HT-29 (cell line): ENCODE results near the gene MAPKAPK2. TPM values are rescaled to one million over a fixed set of nuclear protein-coding genes. Genes with fewer than 3 reads are reported as not detected.

Experiments
- DNase-seq: peaks from one replicate; pipeline ENCODE4 v3.0.0-alpha.2; 2015; ENCODE audit warnings: low spot score
- total RNA-seq: library from RNA; depleted of rRNA; stranded (reverse); fragments of >200 nt; shearing (Covaris generic); gene quantifications from 2 replicates; pipeline ENCODE4 v1.2.3, GENCODE V29; 2014

MAPKAPK2 gene
- total RNA-seq, 1 experiment from 2014 or later: 50.4 TPM

- DNase-seq: no peak
Observed at GRCh38 chr1:206719169-206719839, 34.6 kb downstream of the MAPKAPK2 start.

DNA sequence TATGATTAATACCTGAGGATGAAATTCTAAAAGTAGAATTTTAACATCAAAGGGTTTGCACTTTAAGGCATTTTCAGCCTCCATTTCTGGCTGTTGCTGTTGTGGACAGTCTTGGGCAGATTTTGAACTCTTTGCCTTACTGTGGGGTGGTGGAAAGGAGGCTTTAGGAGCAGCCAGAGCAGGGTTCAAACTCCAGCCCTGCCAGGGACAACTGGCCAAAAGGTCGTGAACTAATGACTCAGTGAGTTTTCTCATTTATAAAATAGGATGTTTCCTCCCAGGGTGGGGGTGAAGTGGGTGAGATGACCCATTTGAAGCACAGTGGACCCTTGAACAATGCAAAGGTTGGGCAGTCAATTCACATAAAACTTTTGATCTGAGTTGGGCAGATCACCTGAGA lies 36.7 kb downstream of the MAPKAPK2 start:
- DNase-seq: no peak

- no peak for DNase-seq
Observed at GRCh38 chr1:206722751-206723461, 38.2 kb downstream of the MAPKAPK2 start.

GRCh38 chr1:206723462-206723804 lies 38.7 kb downstream of the MAPKAPK2 start:
- no peak for DNase-seq

DNA sequence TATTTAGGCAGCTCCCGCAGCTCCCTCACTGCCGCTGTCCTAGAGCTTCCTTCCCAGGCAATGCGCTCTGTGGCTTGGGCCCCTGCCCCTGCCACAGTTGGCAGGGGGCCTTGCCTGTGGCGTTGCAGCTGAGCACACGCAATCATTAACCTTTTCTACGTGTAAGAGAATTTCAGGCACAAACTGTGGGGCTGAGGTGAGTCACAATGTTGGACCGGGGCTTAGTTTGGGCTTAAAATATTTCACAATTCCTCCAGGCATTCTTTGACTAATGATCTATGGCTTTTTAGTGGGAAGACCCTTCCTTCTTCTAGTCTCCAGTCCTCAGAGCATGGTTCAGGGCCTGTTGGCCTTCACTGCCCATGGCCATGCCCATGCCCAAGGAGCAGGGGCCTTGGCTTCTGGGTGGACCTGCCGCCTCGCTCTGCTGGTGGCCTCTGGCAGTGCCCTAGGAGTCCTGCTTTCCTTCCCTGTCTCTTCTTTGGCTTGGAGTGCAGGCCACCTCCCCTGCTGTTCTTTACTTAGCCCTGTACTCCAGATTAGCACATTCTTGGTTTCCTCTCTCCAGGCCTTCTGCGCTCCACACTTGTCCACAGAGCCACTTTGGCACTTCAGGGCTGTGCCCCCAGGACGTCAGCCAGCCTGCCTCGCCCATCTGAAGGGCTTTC lies 39.2 kb downstream of the MAPKAPK2 start:
- DNase-seq: no peak

- peak; percentile 37 for DNase-seq
Observed at GRCh38 chr1:206725109-206725963, 40.6 kb downstream of the MAPKAPK2 start.

DNA sequence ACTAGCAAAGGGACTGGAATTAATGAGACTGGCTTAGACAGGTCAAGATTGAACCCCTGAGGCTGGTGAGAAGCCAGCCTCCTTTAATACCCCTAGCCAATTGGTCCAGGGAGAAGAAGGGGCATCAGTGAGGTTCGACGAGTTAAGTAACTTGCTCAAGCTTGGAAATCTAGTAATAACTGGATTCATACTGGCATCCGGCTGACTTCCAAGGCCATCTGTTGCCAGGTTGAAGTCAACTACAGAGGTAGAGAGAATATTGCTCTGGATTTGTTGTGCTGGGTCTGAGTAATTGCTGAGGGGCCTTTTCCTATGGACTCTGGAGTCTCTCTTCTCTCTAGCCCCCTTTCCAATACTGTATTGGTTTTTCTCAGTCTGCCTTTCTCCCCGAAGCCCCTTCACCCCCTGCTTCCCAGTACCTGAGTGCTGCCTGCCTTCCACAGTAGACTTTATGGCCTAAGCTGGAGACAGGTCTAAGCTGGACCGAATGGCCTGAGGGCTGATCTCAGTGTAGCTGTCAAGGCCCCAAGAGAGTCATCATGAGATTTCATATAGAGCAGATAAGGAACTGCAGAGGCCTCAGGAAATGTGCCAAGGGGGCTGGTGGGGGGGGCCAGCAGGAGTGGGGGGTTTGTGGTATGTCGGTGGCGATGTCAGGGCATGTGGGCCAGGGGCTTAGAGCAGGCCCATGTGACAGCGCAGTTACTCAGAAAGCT lies 43.4 kb downstream of the MAPKAPK2 start:
- DNase-seq: no peak

- no peak for DNase-seq
Observed at GRCh38 chr1:206728697-206728987, 43.9 kb downstream of the MAPKAPK2 start.

GRCh38 chr1:206729050-206729449 lies 44.3 kb downstream of the MAPKAPK2 start:
- no peak for DNase-seq

DNA sequence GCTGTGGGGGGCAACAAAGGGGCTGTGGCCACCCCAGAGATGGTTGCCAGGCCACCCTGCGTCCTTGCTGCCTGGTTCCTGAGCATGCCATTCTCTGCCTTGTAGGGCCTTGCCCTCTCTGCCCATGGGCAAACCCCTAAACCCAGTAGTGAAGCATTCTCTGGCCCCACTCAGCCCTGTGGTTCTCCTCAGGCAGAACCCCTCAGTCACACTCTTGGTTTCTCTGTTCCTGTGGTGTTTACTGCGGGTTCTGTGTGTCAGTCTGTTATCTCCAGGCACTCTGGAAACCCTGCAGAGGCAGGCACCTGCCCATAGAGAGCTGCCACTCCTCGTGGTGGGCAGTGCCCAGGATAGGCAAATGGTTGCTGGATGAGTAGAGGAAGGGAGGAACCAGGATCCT lies 44.8 kb downstream of the MAPKAPK2 start:
- DNase-seq: no peak

DNA sequence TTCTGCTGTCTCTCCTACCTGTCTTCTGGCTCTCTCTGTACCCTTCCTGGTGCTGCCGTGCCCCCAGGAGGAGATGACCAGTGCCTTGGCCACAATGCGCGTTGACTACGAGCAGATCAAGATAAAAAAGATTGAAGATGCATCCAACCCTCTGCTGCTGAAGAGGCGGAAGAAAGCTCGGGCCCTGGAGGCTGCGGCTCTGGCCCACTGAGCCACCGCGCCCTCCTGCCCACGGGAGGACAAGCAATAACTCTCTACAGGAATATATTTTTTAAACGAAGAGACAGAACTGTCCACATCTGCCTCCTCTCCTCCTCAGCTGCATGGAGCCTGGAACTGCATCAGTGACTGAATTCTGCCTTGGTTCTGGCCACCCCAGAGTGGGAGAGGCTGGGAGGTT lies 47.8 kb downstream of the MAPKAPK2 start:
- no peak for DNase-seq

GRCh38 chr1:206732992-206733391 lies 48.3 kb downstream of the MAPKAPK2 start:
- no peak for DNase-seq

DNA sequence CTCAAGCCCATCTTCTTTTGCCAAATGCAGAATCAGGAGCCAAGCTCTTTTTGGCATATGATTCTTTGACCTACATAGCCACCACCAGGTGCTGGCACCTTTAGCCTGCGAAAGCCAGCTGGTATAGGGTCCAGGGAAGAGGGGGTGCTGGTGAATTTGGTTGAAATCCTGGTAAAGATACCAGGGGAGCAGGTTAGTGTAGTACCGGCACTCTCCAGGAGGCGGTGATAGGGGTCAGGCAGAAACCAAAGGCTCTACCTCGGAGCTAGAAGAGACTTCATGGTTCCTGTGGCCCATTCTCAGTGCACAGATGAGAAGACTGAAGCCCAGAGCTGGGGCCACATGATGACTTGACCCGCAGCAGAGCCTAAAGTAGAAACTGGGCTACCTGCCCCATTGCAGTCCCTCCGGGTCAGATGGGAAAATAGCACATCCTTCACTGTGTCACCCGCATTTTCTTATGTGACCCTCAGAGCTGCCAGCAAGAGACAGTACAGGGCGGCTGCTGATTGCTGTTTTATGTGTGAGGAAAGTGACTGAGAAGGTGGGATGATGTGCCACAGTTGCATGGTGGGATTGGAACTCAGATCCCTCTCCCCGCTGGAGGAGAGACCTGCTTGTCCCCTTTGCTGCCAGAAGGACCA lies 49.9 kb downstream of the MAPKAPK2 start:
- DNase-seq: peak; percentile 54

- no peak for DNase-seq
Observed at GRCh38 chr1:206735553-206736031, 50.9 kb downstream of the MAPKAPK2 start.

GRCh38 chr1:206736878-206737728 lies 52.4 kb downstream of the MAPKAPK2 start:
- DNase-seq: no peak

DNA sequence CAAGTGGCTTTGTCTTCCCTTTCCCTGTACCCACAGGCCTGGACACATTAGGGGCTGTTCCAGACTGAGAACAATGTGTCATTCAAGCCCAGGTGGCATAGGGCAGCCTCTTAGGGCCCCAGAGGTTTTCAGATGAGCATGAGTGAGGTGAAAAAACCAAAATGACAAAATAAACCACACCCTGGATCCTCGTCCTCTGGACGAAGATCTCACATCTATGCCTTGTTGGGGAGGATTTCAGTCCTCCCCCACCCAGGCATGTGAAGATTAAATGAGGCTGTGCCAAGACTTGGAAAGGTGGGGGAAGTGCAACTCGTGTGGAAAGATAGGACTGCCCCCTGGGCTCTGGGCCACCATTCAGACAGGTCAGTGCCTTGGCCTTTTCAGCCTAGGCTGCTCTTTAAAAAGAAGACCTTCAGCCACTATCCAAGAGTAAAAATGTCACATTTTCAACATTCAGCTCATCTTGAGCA lies 53.1 kb downstream of the MAPKAPK2 start:
- DNase-seq: no peak

DNA sequence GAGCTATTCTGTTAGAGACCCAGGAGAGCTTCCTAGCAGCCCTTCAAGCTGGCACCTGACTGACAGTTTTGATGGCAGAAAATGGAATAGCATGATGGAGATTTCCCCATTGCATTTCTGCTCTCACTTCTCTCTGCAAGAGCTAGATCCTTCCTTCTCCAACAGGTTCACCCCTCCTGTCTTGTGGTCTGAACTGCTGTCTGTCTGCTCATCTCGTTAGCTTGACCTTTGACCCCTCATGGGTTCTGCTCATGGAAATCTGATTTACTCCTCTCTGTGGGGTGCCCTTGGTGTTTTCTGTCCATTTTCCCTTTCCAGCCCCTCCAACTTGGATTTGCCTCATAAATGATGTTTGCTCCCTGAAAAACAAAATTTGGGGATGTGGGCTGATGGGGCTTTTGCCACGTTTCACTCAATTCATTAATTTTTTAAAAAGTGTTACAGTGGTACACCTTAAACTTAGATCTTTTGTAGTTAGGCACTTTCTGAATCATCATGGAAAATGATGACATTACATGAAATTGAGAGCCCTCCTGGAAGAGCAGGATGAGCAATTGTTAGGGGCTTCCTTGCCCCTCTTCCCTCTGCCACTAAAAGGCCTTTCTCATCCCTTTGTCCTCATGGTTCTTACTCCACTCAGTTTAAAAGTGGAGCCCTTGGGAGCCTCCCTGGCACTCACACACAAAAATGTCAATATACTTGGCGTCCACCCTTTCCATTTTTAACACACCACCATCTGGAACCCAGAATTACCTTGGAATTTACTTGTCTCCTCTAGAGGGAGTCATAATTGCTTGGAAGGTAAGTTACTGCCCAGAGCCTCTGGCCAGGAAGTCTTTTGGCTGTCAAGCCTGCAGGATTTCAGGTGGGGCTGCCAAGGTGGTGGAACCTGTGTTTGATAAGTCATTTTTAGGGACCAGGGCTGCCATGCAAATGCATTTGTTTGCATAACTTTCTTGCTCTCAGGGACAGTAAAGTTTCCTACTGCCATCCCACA lies 54.0 kb downstream of the MAPKAPK2 start:
- peak; percentile 31 for DNase-seq

GRCh38 chr1:206739411-206740076 lies 54.8 kb downstream of the MAPKAPK2 start:
- no peak for DNase-seq
